GM12878 (cell line): ENCODE data around the gene GINM1. TPM values are rescaled to one million over a fixed set of nuclear protein-coding genes. Genes with fewer than 3 reads are reported as not detected.

ENCODE experiments used
- ATAC-seq: fragments of 200-7000 bp; cut with Tn5 transposase; 3 replicates; pipeline ENCODE4 v1.9.1; 2020; ENCODE audit warnings: mild to moderate bottlenecking, moderate library complexity
- BruUV-seq: library from RNA; stranded (reverse); fragments of 400-500 nt; replicated peaks from 2 replicates; lab custom pipeline; 2021; lab: Mats Ljungman, UMichigan
- CTCF ChIA-PET: fragments of 300-600 bp; sonication (Branson Sonifier 250); formaldehyde crosslinking; extraction: SDS; loops from one replicate; lab custom pipeline; 2021; ENCODE audit warnings: inconsistent platforms; lab: Yijun Ruan, JAX
- POLR2A ChIA-PET: fragments of 350-600 bp; formaldehyde crosslinking; extraction: SDS; loops from one replicate; lab custom pipeline; 2021; ENCODE audit warnings: inconsistent platforms; lab: Charles Lee
- RAD21 ChIA-PET: fragments of 300-600 bp; sonication (Branson Sonifier 250); formaldehyde crosslinking; loops from one replicate; lab custom pipeline; 2023; ENCODE audit warnings: antibody characterized with exemption; ENCODE audit not compliant: unreplicated experiment; lab: Charles Lee
- SMC1A ChIA-PET: fragments of 300-600 bp; sonication (Branson Sonifier 250); formaldehyde crosslinking; loops from one replicate; lab custom pipeline; 2023; ENCODE audit not compliant: unreplicated experiment, uncharacterized antibody; lab: Charles Lee
- DNase-seq: peaks from one replicate; pipeline ENCODE4 v3.0.0-alpha.2; 2011; ENCODE audit warnings: low read depth, low spot score
- FAIRE-seq: peaks from 3 replicates; lab custom pipeline; 2011; peaks lifted over from hg19 to GRCh38; lab: Jason Lieb, UNC
- H2AFZ ChIP-seq: 2 replicates; pipeline ENCODE4 v1.6.0; 2011; ENCODE audit warnings: low read depth, low read length, control low read depth; ENCODE audit not compliant: control insufficient read depth
- H3K27ac ChIP-seq: 2 replicates; pipeline ENCODE4 v1.5.1; 2011; ENCODE audit warnings: control low read depth; ENCODE audit not compliant: control insufficient read depth, insufficient read depth
- H3K27me3 ChIP-seq, 2 experiments: replicated peaks in 1 of 2; 2 replicates each; pipeline versions ENCODE4 v1.6.0 to v1.6.1; 2011; ENCODE audit warnings: low read length in 1 of 2; ENCODE audit not compliant: control insufficient read depth in 2 of 2, insufficient read depth in 2 of 2
- H3K36me3 ChIP-seq, 2 experiments: 2 replicates each; pipeline ENCODE4 v1.5.1; 2011; ENCODE audit warnings: low read length in 1 of 2; ENCODE audit not compliant: control insufficient read depth in 2 of 2, insufficient read depth in 2 of 2
- H3K4me1 ChIP-seq: 2 replicates; pipeline ENCODE4 v1.6.1; 2011; ENCODE audit warnings: mild to moderate bottlenecking, low read length, moderate library complexity, mixed read lengths; ENCODE audit not compliant: control insufficient read depth, insufficient read depth
- H3K4me2 ChIP-seq: 2 replicates; pipeline ENCODE4 v1.6.0; 2011; ENCODE audit warnings: control low read depth; ENCODE audit not compliant: control insufficient read depth, insufficient read depth
- H3K4me3 ChIP-seq: fragments of 200-600 bp; sonication (generic); 2 replicates; pipeline ENCODE4 v1.5.1; 2016
- H3K79me2 ChIP-seq: 2 replicates; pipeline ENCODE4 v1.6.0; 2011; ENCODE audit warnings: low read length; ENCODE audit not compliant: control insufficient read depth, insufficient read depth
- H3K9ac ChIP-seq: 2 replicates; pipeline ENCODE4 v1.8.0; 2011; ENCODE audit warnings: low read length, control low read depth, mixed read lengths; ENCODE audit not compliant: control insufficient read depth, insufficient read depth
- H3K9me3 ChIP-seq: replicated peaks from 3 replicates; pipeline ENCODE4 v1.5.1; 2011; ENCODE audit warnings: mild to moderate bottlenecking, low read length; ENCODE audit not compliant: control insufficient read depth, insufficient read depth
- H4K20me1 ChIP-seq: 2 replicates; pipeline ENCODE4 v1.6.0; 2011; ENCODE audit not compliant: control insufficient read depth, insufficient read depth
- BCLAF1 ChIP-seq: fragments of 450-650 bp; IDR thresholded peaks from 2 replicates; pipeline ENCODE4 v1.6.1; 2017; ENCODE audit warnings: antibody characterized with exemption, mild to moderate bottlenecking, moderate library complexity
- CEBPB ChIP-seq, 2 experiments: fragments of 150-350 bp in 1 of 2; IDR thresholded peaks; 2 replicates each; pipeline ENCODE4 v1.6.1; 2012 to 2014; ENCODE audit warnings: low read depth in 2 of 2, low read length in 2 of 2, borderline replicate concordance in 1 of 2, inconsistent platforms in 1 of 2
- CEBPZ ChIP-seq: fragments of 150-350 bp; IDR thresholded peaks from 2 replicates; pipeline ENCODE4 v1.6.1; 2016; ENCODE audit warnings: low read depth, low read length
- CHD4 ChIP-seq: fragments of 200-600 bp; sonication (generic); IDR thresholded peaks from 2 replicates; pipeline ENCODE4 v1.6.1; 2016; ENCODE audit warnings: mild to moderate bottlenecking
- EZH2 ChIP-seq: IDR thresholded peaks from 2 replicates; pipeline ENCODE4 v1.6.1; 2012; ENCODE audit warnings: low read depth, mild to moderate bottlenecking, control low read depth, inconsistent platforms, low read length, borderline replicate concordance; ENCODE audit not compliant: control insufficient read depth
- HDAC2 ChIP-seq: fragments of 200-600 bp; sonication (generic); IDR thresholded peaks from 2 replicates; pipeline ENCODE4 v1.6.1; 2017
- KDM1A ChIP-seq: fragments of 200-600 bp; sonication (generic); IDR thresholded peaks from 2 replicates; pipeline ENCODE4 v1.6.1; 2016; ENCODE audit warnings: borderline replicate concordance
- KLF5 ChIP-seq: fragments of 450-650 bp; IDR thresholded peaks from 2 replicates; pipeline ENCODE4 v1.6.1; 2014; ENCODE audit warnings: mild to moderate bottlenecking; ENCODE audit not compliant: partially characterized antibody
- LARP7 ChIP-seq: fragments of 450-650 bp; IDR thresholded peaks from 2 replicates; pipeline ENCODE4 v1.6.1; 2017; ENCODE audit warnings: mild to moderate bottlenecking
- NR2C1 ChIP-seq: fragments of 450-650 bp; IDR thresholded peaks from 2 replicates; pipeline ENCODE4 v1.6.1; 2017; ENCODE audit warnings: antibody characterized with exemption, mild to moderate bottlenecking, moderate library complexity
- RBBP5 ChIP-seq: fragments of 200-600 bp; sonication (generic); conservative IDR thresholded peaks from 2 replicates; pipeline ENCODE4 v1.6.1; 2016
- RFX5 ChIP-seq: IDR thresholded peaks from 2 replicates; pipeline ENCODE4 v1.6.1; 2011; ENCODE audit warnings: low read depth, low read length, improper control_type of control experiment
- SMC3 ChIP-seq: IDR thresholded peaks from 2 replicates; pipeline ENCODE4 v1.6.1; 2011; ENCODE audit warnings: low read length, improper control_type of control experiment, borderline replicate concordance
- SP1 ChIP-seq: IDR thresholded peaks from one replicate; pipeline ENCODE4 v1.6.1; 2011; ENCODE audit warnings: low read depth, low read length
- TCF3 ChIP-seq: IDR thresholded peaks from 2 replicates; pipeline ENCODE4 v1.6.1; 2012; ENCODE audit warnings: low read depth, mild to moderate bottlenecking, low read length, borderline replicate concordance; ENCODE audit not compliant: insufficient read depth
- ZNF274 ChIP-seq: IDR thresholded peaks from one replicate; pipeline ENCODE4 v1.8.0; 2011; ENCODE audit not compliant: insufficient read length, insufficient read depth
- WGBS: methylation state at CpG from one replicate; pipeline ENCODE4 v1.1.6; 2016; ENCODE audit warnings: low lambda C conversion rate; ENCODE audit not compliant: insufficient replicate concordance, insufficient coverage; ENCODE audit errors: missing lambda C conversion rate; 5-methylcytosine and 5-hydroxymethylcytosine counted together
- in situ Hi-C: fragments of 300-500 bp; cut with MboI; formaldehyde crosslinking; loops from 9 replicates; pipeline ENCODE4 v1.14.3; 2018; ENCODE audit warnings: mixed read lengths
- intact Hi-C: fragments of 100-400 bp; cut with micrococcal nuclease; formaldehyde crosslinking; loops from one replicate; pipeline ENCODE4 v1.14.2; 2022; ENCODE audit not compliant: unreplicated experiment
- polyA plus RNA-seq, 11 experiments: library from polyadenylated mRNA; depleted of rRNA in 4 of 11; unstranded in 6 of 11; stranded (reverse) in 5 of 11; fragments of >200 nt; fragmentation: Nextera tagmentation in 4 of 11; fragmentation: Illumina TruSeq in 1 of 11; extraction: Ambion mirVana in 4 of 11; extraction: Trizol in 1 of 11; gene quantifications; 1 replicate in 1 of 11; 2 replicates in 10 of 11; pipeline versions ENCODE4 v1.2.1 to v1.2.3, GENCODE V29; 2011 to 2016; ENCODE audit warnings: inconsistent platforms in 2 of 11, missing spikeins in 2 of 11, low read depth in 1 of 11
- total RNA-seq, 4 experiments: library from RNA; depleted of rRNA in 3 of 4; stranded (reverse); fragments of >200 nt in 3 of 4; fragmentation: Illumina TruSeq in 1 of 4; extraction: Trizol in 1 of 4; gene quantifications; 2 replicates each; pipeline versions ENCODE4 v1.2.1 to v1.2.3, GENCODE V29; 2013 to 2021

The GINM1 gene
- total and polyA plus RNA-seq, 10 of the 15 experiments (the other 5 are each of a cell fraction or from before 2014, with no cell fraction given): 10.6 to 38.1 (median 30.8) TPM

GRCh38 chr6:149563928-149564325 lies 2.2 kb upstream of the GINM1 start:
- SMC1A ChIA-PET: interaction anchor here (0.6 to 1.6 kb wide), 2 partner anchors 13 to 79 kb away, joined by 3 to 5 read pairs; partner anchors contain the start of gene ZC3H12D
- H3K27me3 ChIP-seq: no peaks in the 10 kb centered on the region
- no peaks in the 10 kb centered on the region for H4K20me1 ChIP-seq
- H3K27ac ChIP-seq: no peak overlapping the region
- TF ChIP-seq RFX5 (no peak), LARP7 (no peak), TCF3 (no peak), CEBPB (IDR thresholded peaks at IDR 0.05; ENCODE audit: borderline replicate concordance in 1 of 2, low read depth in 2 of 2, low read length in 2 of 2) (no peak), NR2C1 (no peak), CHD4 (no peak), ZNF274 (no peak), KDM1A (no peak), SMC3 (no peak), SP1 (no peak), KLF5 (no peak), BCLAF1 (no peak), HDAC2 (no peak), EZH2 (no peak), CEBPZ (no peak), RBBP5 (no peak)
- H3K79me2 ChIP-seq: peaks cover 26% of the 10 kb centered on the region
- WGBS: 4% methylated on average over 3 of the region's 3 CpGs
- ATAC-seq (no peak), DNase-seq (no peak), FAIRE-seq (no peak)
- POLR2A ChIA-PET: interaction anchor here (0.6 to 0.7 kb wide), 2 partner anchors 135 to 241 kb away, joined by 3 read pairs; no protein-coding TSS in a partner anchor
- in situ Hi-C loops (no loop called here), intact Hi-C loops (no loop called here)
- no peak overlapping the region for H3K4me3 ChIP-seq
- H3K9me3 ChIP-seq: no peaks in the 10 kb centered on the region
- CTCF ChIA-PET: interaction anchor here (0.8 to 2.1 kb wide), 4 partner anchors 14 to 247 kb away, joined by 3 to 7 read pairs (median 4); no protein-coding TSS in a partner anchor
- peak overlapping the region; percentile 51 for H2AFZ ChIP-seq
- BruUV-seq: no TSS peak
- no peak overlapping the region for H3K4me2 ChIP-seq
- RAD21 ChIA-PET: interaction anchor here (0.8 to 0.9 kb wide), 3 partner anchors 16 to 154 kb away, joined by 3 read pairs; partner anchors contain the start of genes LATS1 and PPIL4
- no peak overlapping the region for H3K9ac ChIP-seq
- no peaks in the 10 kb centered on the region for H3K36me3 ChIP-seq
- peaks cover 13% of the 10 kb centered on the region; the same call in 1 of the 2 replicates for H3K4me1 ChIP-seq
